C4-2B (cell line): ENCODE data around the gene FCHSD2.

Experiments used
- H3K27ac ChIP-seq: fragments of 450-650 bp; 2 replicates; pipeline ENCODE4 v1.5.1; 2017
- CTCF ChIP-seq: fragments of 450-650 bp; conservative IDR thresholded peaks from 2 replicates; pipeline ENCODE4 v1.5.1; 2017; ENCODE audit warnings: mild to moderate bottlenecking
- ZFX ChIP-seq: fragments of 450-650 bp; IDR thresholded peaks from 2 replicates; pipeline ENCODE4 v1.6.1; 2017

The FCHSD2 gene

DNA sequence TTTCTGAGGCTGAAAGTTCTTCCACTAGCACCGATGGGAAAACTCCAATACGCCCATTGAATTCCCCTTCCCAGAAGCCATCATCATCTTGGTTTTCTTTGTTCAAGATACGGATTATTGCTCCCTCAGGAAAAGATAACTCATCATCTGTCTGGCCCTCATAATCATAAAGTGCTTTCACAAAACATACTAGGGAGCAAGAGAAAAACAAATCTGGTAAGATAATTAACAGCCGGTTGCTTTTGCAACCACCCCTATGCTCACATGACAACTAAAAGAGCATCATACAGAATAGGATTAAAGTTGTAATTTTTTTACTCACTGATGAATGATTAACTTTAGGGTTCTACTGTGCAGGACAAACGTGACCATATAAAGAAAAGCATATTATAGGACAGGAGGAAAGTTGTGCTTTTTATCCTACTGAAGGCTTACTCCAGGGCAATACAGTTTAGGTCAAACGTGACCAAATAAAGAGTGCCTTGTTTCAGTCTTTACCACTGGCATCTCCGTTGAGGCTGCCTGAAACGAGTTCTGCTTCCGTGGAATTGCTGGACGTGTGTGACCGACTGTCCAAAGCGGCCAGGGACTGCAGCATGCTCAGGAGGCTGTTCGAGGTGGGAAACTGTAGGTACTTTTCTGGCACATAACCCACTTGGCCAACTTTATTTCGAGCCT, 299.3 kb downstream of the FCHSD2 start:
- TF ChIP-seq CTCF (no peak), ZFX (no peak)
- no peak overlapping the region for H3K27ac ChIP-seq

- TF ChIP-seq ZFX, result no peak
- no peak for TF ChIP-seq CTCF
- H3K27ac ChIP-seq, result no peak overlapping the region
Measured at GRCh38 chr11:72842126-72842525, 300.0 kb downstream of the FCHSD2 start.

DNA sequence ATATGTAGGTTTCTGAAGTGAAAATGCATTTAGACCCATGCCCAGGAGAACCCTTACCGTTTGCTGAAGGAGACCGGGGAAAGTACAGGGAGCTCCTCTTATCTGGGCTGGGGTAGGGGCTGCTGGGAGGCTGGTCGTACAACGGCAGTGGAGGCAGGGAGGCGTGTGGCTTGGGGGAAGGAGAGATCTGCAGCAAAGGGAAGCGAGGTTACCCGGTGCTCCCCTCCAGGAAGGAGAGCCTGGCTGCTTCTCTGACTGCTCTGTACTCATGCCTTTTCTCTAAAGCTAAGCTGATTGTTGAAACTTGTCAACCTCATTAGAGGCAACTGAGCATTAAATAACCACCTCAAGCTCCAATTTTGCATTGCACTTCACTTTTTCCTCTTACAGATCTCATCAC, 300.7 kb downstream of the FCHSD2 start:
- H3K27ac ChIP-seq, result no peak overlapping the region
- TF ChIP-seq CTCF (no peak), ZFX (no peak)

DNA sequence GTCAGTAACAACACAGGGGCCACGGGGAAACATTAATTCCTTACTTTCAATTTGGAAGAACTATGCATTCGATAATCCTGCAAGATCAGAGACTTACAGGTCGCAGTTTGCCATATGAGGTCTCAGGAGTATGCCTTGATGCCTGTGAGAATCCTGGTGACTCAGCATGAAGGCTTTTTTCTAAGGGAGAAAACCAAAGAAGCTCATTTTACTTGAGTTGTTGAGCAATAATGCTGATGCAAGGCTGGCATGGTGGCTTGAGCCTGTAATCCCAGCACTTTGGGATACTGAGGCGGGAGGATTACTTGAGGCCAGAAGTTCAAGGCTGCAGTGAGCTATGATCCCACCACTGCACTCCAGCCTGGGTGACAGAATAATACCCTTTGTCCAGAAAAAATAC, 301.3 kb downstream of the FCHSD2 start:
- no peak overlapping the region for H3K27ac ChIP-seq
- no peak for TF ChIP-seq ZFX
- TF ChIP-seq CTCF, result no peak

- TF ChIP-seq ZFX (no peak), CTCF (no peak)
- no peak overlapping the region for H3K27ac ChIP-seq
Measured at GRCh38 chr11:72838691-72839305, 303.3 kb downstream of the FCHSD2 start.

DNA sequence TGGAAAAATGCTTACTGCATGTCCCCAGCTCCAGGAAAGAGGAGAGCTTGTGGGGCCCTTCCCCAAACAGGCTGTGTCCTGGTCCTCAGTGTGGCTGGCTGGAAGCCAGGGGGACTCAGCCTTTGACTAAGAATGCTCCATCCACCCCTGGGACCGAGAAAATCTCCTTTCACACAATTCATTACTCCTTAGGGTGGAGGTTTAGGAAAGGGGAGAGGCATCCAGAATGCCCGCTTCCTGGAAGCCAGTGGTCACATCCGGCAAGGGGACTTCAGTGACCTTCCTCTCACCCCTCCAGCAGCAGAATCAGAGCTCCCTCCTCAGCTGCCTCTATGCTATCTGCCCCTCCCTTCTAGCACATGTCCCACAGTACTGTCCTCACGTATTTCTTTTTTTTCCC, 306.0 kb downstream of the FCHSD2 start:
- H3K27ac ChIP-seq, result no peak overlapping the region
- TF ChIP-seq ZFX, result no peak

GRCh38 chr11:72834905-72835304, 307.2 kb downstream of the FCHSD2 start:
- TF ChIP-seq ZFX (no peak), CTCF (no peak)
- H3K27ac ChIP-seq, result no peak overlapping the region
